Activated T-cell treated with anti-CD3 and anti-CD28 coated beads for 48 hours (primary cell): Measurements from ENCODE around the gene TMEM54.
A peak's percentile ranks its signal among the peaks of the same experiment; 100 is the strongest.

Experiments used
- DNase-seq: peaks from one replicate; pipeline ENCODE4 v3.0.0-alpha.2; 2020; ENCODE audit warnings: low read depth

Gene TMEM54

GRCh38 chr1:32895325-32896215, 5.6 kb downstream of the TMEM54 start:
- DNase-seq, result no peak

DNA sequence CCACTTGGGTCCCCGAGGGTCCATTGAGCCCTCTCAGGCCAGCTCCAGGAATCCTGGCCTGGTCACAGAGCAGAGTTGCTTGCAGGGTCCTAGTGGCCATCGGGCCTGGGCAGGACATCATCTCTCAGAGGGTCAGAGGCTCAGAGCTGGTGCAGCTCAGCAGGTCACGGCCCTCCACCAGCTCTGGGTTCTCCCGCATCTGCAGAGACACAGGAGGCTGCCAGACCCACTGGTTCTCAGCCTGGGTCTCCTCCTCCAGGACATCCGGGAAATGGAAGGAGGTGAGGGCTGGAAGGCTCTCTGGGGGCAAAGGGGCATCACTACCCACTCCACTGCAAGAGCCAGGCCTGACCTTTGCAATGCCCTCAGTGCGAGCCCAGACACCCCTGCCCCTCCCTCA, 6.5 kb downstream of the TMEM54 start:
- DNase-seq, result no peak

DNA sequence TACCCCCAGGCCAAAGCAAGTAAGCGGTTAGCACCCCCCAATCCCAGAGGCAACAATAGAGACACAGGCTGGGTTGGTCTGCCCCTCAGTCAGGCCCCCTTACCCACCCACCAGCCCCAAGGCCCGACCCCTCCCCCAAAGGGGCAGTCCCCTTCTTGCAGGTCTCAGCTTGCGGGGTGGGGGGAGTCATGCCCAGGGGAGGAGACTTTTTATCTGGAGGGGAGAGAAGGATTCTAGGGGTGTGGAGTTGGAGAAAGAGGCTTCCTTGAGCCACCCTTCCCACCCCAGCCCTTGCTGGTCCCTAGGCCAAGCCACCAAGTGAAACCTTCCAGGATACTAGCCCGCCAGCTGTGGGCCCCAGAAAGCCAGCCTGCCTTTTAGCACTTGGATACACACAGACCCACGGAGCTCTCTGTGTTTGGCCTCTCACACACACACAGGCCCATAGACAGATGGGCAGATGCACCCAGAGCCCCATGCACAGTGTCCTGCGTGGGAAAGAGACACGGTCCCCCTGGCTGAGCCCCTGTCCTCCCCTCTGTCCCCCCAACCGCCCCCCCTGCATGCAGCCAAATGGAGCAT, 7.1 kb downstream of the TMEM54 start:
- DNase-seq, result no peak

- DNase-seq, result no peak
Measured at GRCh38 chr1:32893198-32894018, 7.8 kb downstream of the TMEM54 start.

DNA sequence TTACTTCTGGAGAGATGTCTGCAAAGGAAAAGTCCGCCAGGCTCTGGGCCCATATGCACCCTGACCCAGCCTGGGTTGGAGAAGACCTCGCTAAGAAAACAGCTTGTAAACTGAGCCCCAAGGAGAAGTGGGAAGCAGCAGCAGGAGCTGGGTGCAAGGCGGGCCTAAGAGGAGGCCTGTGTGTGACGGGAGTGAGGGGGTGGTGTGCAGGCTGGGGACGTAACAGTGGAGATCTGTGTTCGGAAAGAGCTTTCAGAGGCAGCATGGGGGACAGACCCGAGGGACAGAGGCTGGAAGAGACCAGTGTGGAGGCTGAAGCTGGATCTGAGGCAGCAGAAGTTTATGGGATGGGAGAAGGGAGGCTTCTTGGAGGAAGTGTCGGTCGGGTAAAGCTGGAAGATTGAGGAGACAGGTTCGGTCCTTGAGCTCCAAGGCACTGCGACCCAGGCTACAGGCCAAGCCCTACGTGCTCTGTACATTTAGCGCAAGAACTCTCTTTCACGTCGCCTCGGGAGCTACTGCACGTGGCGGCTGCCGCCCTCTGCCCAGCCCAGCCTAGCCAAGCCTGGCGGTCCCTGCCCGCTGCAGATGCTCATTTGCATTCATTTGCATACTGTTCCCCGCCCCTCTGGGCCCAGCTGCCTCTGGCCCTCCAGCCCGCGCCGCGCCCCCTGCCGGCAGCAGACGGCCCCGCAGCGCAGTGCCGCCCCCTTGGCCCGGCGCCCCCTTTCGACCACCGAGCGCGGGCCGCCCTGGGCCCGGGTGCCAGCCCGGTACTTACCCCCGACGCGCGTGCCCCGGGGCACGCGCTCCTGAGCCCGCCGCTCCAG, 8.6 kb downstream of the TMEM54 start:
- DNase-seq, result peak; percentile 67

DNA sequence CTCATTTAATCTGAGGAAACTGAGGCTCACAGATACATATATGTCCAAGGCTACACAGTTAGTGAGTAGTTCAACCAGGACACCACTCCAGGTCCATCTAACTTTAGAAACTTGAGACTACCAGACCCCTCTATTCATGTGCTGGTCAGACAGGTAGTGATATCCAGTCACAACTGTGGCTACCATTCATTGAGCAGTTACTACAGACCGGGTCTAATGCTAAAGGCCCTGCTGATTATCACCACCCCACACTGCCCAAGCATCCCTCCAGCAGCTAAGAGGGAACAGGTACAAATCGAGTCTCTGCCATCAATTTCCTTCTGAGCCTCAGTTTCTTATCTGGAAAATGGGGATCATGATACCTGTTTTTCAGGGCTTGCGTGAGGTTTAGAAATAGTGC, 9.6 kb downstream of the TMEM54 start:
- no peak for DNase-seq

DNA sequence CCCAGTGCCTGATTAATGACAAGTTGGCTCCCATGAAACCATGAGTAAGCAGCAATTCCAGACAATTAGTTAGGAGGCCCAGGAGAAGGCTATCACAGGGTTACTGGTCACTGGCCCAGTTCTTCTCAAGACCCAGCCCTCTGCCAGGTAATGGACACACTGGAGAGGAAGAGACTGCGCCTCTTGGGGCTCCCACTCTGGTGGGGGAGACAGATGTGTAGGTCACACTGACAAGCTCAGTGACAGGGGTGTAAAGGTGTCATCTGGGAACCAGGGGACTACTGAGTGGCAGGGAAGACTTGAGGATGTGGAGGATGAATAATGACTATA, 10.0 kb downstream of the TMEM54 start:
- DNase-seq, result no peak

DNA sequence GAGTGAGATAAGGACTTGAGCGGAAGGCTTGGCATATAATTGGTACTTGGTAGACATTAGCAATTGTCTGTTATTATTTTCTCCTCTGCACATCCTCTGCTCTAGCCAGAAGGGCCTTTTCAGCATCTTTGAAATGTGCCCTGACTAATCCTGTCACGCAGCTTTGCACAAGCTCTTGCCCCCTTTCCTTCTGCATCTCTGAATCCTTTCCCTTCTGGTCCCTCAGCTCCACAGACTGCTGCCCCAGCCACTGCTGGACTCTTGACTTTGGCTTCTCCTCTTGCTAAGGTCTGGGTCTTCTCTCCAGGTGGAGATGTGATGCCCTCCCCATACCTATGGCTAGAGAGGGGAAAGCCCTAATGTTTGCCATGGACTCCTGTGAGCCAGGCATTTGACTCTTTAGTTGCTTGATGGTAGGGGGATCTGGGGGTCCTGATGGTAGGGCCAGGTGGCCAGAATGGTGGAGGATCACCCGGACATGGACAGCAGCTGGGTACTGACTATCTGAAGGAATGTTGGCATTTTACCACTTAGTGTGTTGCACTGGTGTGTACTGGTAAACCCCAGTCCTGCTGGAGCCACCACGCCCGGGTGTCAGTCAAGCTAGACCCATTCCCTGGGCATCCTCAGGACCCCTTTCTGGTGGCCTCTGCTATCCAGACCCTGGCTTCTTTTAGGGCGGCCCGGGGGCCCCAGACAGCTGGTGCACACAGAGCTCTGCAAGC, 10.5 kb downstream of the TMEM54 start:
- no peak for DNase-seq

DNA sequence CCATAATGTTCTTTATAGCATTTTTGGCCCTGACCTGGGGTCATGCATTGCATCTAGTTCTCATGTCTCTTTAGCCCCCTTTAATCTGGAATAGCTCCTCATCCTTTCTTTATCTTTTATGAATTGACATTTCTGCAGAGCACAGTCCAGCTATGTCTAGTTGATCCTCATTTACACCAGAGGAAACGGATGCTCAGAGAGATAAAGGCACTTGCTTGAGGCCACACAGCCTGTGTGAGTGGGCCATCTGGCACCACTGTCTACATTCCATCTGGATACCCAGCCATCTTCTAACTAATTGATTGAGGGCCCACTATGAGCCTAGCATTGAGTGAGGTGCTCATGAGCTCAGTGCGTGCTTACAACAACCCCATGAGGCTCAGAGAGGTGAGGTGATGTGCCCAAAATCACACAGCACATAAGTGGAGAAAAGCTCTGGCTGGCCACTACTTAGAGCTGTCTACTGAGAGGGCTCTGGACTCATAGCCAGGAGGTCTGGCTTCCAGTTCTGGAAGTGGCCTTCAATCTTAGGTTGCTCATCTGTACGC, 11.4 kb downstream of the TMEM54 start:
- no peak for DNase-seq

GRCh38 chr1:32888677-32889420, 12.3 kb downstream of the TMEM54 start:
- DNase-seq, result no peak

GRCh38 chr1:32888134-32888533, 13.1 kb downstream of the TMEM54 start:
- no peak for DNase-seq

GRCh38 chr1:32887623-32888022, 13.6 kb downstream of the TMEM54 start:
- no peak for DNase-seq

DNA sequence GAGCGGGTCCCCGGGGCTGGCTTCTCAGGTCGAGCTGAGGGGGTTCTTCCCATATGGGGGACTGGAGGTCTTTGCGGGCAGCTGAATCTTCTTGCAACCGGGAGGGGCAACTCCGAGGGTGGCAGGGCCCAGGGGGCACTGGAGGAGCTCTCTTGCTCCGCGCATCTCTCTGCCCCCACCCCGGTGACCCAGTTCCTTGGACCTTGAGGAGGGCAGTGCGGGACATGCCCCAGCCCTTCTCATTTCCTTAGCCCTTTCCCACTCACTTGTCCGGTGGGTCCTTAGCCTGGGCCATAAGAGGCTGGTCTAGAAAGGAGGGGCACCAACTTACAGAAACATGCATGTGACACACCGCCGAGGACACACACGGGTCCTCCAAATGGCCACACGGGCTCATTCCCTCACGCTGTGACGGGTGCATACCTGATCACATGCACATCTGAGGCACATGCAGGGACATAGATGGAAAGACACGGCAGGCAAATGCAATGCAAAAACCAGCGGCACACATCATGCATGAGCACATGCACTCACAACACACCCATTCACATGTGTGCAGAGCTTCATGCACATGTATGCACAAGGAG, 14.3 kb downstream of the TMEM54 start:
- no peak for DNase-seq

DNA sequence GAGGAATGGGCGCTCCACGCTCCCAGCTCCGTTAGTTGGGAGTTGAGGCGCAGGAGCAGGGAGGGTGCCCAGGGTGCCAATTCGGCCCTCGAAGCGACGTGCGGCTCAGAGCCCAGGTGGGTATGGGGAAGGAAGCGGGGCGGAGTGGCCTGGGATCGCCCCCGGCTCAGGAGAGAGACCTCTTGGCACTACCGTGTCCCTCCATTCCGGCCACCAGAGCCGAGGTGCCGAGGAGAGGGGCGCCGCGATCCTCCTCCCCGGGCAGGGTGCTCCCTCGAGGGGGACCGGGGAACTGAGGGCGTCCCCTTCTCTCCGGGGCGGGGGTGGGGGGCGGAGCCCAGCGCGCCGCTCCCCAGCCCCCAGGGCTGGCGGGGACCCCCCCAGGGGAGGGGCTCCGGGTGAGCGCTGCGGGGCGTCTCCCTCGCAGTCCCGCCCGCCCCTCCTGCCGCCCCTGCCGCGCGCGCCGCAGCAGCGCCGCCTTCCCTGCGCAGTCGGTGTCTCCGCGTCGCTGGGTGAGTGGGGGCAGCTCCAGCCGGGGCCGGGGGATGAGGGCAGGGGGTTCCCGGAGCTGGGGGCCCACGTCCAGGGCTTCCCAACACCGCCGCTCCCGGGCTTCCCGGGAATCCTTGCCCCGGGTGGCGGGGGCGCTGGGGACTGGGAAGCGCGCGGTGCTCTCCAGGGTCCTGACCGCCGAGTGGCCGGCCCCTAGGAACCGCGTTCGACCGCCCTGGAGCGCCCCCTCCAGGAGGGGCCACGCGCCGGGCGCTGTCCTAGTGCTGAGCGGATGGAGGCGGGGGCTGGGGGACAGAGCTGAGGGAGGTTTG, 15.0 kb downstream of the TMEM54 start, which contains the start of gene HPCA:
TSS of gene HPCA (plus strand) at position 488 of the 824 bp plus-strand sequence. CDS start 2,408 bp downstream, outside the sequence.
- DNase-seq, result peak; percentile 50

GRCh38 chr1:32885676-32886003, 15.5 kb downstream of the TMEM54 start:
- DNase-seq, result no peak

DNA sequence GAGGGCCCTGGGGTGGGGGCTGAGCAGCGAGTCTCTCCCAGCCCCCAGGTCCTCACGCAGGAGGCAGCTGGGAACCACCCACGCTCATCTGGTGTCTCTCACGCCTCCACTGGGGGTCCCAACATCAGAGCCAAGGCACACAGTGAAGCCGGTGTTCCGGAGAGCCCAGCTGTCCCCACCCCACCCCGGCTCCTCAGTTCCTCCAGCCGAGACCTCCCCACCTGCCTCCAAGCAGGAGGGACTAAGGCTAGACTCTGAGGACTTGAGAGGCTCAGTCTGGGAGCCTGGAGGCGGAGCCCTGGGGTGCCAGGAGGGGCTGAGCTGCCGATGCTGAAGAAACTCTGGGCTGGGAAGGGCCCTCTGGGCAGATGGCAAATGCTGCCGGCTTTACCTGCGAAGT, 16.5 kb downstream of the TMEM54 start:
- no peak for DNase-seq

- DNase-seq, result no peak
Measured at GRCh38 chr1:32884032-32884372, 17.2 kb downstream of the TMEM54 start.

- DNase-seq, result no peak
Measured at GRCh38 chr1:32883338-32884031, 17.7 kb downstream of the TMEM54 start.
